ENCODE results near the gene TXNDC12.

DNA sequence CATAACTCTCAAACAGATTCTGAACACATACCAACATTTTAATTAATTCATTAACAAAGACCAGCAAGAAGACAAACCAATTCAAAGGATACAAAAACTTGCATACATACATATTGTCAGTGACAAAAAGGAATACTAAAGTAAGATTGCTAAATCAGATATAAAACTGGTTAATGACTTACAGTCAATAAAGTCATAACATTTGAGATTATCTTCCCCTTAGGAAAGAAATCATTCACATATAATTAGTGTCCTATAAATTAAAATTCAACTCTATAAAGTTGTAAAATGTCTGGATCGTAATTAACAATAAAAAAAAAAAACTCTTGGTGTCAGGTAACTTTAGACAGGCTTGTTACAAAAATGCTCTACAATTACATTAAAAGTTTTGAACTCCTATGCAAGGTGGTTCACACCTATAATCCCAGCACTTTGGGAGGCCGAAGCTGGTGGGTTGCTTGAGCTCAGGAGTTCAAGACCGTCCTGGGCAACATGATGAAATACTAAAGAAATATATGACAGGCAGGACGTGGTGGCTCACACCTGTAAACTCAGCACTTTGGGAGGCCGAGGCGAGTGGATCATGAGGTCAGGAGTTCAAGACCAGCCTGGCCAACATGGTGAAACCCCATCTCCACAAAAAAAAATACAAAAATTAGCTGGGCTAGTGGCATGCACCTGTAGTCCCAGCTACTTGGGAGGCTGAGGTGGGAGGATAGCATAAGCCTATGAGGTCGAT lies 46.8 kb downstream of the TXNDC12 start:
- TF ChIP-seq, protein P1, sequence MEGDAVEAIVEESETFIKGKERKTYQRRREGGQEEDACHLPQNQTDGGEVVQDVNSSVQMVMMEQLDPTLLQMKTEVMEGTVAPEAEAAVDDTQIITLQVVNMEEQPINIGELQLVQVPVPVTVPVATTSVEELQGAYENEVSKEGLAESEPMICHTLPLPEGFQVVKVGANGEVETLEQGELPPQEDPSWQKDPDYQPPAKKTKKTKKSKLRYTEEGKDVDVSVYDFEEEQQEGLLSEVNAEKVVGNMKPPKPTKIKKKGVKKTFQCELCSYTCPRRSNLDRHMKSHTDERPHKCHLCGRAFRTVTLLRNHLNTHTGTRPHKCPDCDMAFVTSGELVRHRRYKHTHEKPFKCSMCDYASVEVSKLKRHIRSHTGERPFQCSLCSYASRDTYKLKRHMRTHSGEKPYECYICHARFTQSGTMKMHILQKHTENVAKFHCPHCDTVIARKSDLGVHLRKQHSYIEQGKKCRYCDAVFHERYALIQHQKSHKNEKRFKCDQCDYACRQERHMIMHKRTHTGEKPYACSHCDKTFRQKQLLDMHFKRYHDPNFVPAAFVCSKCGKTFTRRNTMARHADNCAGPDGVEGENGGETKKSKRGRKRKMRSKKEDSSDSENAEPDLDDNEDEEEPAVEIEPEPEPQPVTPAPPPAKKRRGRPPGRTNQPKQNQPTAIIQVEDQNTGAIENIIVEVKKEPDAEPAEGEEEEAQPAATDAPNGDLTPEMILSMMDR (IDR thresholded peaks at IDR 0.05): no peak
- TF ChIP-seq EP300 (IDR thresholded peaks at IDR 0.05): no peak
